OCI-LY3 (cell line): Measurements from ENCODE around the gene DNMT3B.

Source experiments
- H2AFZ ChIP-seq: fragments of 200-600, 300-600 bp; shearing (Covaris generic); 2 replicates; pipeline ENCODE4 v1.6.0; 2014; ENCODE audit warnings: antibody characterized with exemption, low read depth, low read length
- H3K27ac ChIP-seq: fragments of 200-600, 300-600 bp; sonication (generic); 2 replicates; pipeline ENCODE4 v1.5.1; 2014; ENCODE audit warnings: mild to moderate bottlenecking, low read length, moderate library complexity, mixed read lengths
- H3K27me3 ChIP-seq: fragments of 200-600, 300-600 bp; sonication (generic); 2 replicates; pipeline ENCODE4 v1.6.1; 2014; ENCODE audit warnings: low read depth, low read length, mixed read lengths
- H3K36me3 ChIP-seq: fragments of 200-600, 300-600 bp; sonication (generic); replicated peaks from 2 replicates; pipeline ENCODE3; 2014; ENCODE audit warnings: low read depth, low read length, mixed read lengths
- H3K4me1 ChIP-seq: fragments of 300-600, 200-600 bp; sonication (generic); 2 replicates; pipeline ENCODE4 v1.6.1; 2014; ENCODE audit warnings: low read length, mixed read lengths
- H3K4me2 ChIP-seq: fragments of 200-600, 300-600 bp; sonication (generic); 2 replicates; pipeline ENCODE4 v1.6.1; 2014; ENCODE audit warnings: low read length, mixed read lengths
- H3K4me3 ChIP-seq: fragments of 300-600, 200-600 bp; sonication (generic); 2 replicates; pipeline ENCODE4 v1.5.1; 2014; ENCODE audit warnings: antibody characterized with exemption, mild to moderate bottlenecking, low read length, moderate library complexity
- H3K79me2 ChIP-seq: fragments of 300-600, 200-600 bp; shearing (Covaris generic); 2 replicates; pipeline ENCODE4 v1.6.1; 2014; ENCODE audit warnings: mild to moderate bottlenecking, low read length, mixed read lengths
- H3K9ac ChIP-seq: fragments of 300-600, 200-600 bp; shearing (Covaris generic); 2 replicates; pipeline ENCODE4 v1.6.0; 2014; ENCODE audit warnings: mild to moderate bottlenecking, low read length, moderate library complexity
- H3K9me3 ChIP-seq: fragments of 200-600, 300-600 bp; shearing (Covaris generic); 2 replicates; pipeline ENCODE4 v1.6.1; 2014; ENCODE audit warnings: low read length, mixed read lengths; ENCODE audit not compliant: insufficient read depth
- H4K20me1 ChIP-seq: fragments of 200-600, 300-600 bp; sonication (generic); 2 replicates; pipeline ENCODE4 v1.6.1; 2016; ENCODE audit warnings: low read length, mixed read lengths; ENCODE audit not compliant: insufficient read depth
- EZH2phosphoT487 ChIP-seq: fragments of 200-600 bp; shearing (Covaris generic); IDR thresholded peaks from 2 replicates; pipeline ENCODE4 v1.6.1; 2018; ENCODE audit warnings: antibody characterized with exemption, mixed run types, low read depth
- TF ChIP-seq, protein P1 (sequence below): fragments of 200-600, 300-600 bp; sonication (generic); IDR thresholded peaks from 2 replicates; pipeline ENCODE4 v1.5.1; 2014; ENCODE audit warnings: antibody characterized with exemption, low read length, low read depth

Gene DNMT3B

DNA sequence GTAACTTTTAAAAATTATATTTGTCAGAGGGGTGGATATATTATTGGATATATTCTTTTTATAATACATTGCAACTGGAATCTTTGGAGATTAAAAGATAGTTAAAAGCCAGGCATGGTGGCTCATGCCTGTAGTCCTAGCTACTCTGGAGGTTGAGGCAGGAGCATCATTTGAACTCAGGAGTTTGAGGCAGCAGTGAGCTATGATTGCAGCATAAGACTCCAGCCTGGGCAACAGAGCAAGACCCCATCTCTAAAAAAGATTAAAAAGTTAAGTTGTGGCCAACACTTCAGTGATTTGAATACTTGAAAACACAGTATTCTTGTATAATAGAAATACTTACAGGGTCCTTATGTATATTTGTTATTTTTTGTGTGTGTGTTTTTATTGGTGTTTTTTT lies 72.8 kb downstream of the DNMT3B start:
- Histone ChIP-seq H3K4me3 (no peak overlapping the region), H3K36me3 (peaks cover 59% of the 10 kb centered on the region), H2AFZ (no peak overlapping the region), H3K4me2 (no peak overlapping the region), H3K4me1 (peaks cover 22% of the 10 kb centered on the region), H3K79me2 (peaks cover 75% of the 10 kb centered on the region), H4K20me1 (peaks cover 52% of the 10 kb centered on the region), H3K27me3 (no peaks in the 10 kb centered on the region), H3K27ac (no peak overlapping the region), H3K9ac (no peak overlapping the region), H3K9me3 (no peaks in the 10 kb centered on the region)
- TF ChIP-seq, protein P1, sequence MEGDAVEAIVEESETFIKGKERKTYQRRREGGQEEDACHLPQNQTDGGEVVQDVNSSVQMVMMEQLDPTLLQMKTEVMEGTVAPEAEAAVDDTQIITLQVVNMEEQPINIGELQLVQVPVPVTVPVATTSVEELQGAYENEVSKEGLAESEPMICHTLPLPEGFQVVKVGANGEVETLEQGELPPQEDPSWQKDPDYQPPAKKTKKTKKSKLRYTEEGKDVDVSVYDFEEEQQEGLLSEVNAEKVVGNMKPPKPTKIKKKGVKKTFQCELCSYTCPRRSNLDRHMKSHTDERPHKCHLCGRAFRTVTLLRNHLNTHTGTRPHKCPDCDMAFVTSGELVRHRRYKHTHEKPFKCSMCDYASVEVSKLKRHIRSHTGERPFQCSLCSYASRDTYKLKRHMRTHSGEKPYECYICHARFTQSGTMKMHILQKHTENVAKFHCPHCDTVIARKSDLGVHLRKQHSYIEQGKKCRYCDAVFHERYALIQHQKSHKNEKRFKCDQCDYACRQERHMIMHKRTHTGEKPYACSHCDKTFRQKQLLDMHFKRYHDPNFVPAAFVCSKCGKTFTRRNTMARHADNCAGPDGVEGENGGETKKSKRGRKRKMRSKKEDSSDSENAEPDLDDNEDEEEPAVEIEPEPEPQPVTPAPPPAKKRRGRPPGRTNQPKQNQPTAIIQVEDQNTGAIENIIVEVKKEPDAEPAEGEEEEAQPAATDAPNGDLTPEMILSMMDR, result no peak
- TF ChIP-seq EZH2phosphoT487, result no peak

DNA sequence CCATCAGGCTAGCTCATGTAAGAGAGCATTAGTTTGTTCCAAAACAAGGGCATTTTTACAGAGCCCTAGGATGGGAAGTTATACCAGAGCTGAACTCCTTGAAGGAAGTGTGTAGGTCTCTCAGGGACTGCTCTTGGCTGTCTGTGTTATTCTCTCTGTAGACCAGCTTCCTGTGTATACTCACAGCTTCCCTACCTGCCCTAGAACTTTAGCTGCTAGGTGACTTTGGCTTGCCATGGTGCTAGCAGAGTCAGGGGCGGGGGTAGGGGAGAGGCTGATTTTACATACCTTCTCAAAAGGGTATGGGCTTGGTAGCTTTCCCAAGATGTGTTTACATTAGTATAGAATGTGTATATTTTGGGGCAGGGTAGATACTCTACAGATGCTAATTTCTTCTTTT lies 75.0 kb downstream of the DNMT3B start:
- Histone ChIP-seq H3K4me3 (no peak overlapping the region), H3K9ac (no peak overlapping the region), H2AFZ (no peak overlapping the region), H3K79me2 (peaks cover 63% of the 10 kb centered on the region), H3K36me3 (peaks cover 57% of the 10 kb centered on the region), H3K9me3 (no peaks in the 10 kb centered on the region), H3K27me3 (no peaks in the 10 kb centered on the region), H4K20me1 (peaks cover 42% of the 10 kb centered on the region), H3K27ac (no peak overlapping the region), H3K4me1 (peaks cover 25% of the 10 kb centered on the region), H3K4me2 (no peak overlapping the region)
- TF ChIP-seq, protein P1, result no peak
- TF ChIP-seq EZH2phosphoT487, result no peak

DNA sequence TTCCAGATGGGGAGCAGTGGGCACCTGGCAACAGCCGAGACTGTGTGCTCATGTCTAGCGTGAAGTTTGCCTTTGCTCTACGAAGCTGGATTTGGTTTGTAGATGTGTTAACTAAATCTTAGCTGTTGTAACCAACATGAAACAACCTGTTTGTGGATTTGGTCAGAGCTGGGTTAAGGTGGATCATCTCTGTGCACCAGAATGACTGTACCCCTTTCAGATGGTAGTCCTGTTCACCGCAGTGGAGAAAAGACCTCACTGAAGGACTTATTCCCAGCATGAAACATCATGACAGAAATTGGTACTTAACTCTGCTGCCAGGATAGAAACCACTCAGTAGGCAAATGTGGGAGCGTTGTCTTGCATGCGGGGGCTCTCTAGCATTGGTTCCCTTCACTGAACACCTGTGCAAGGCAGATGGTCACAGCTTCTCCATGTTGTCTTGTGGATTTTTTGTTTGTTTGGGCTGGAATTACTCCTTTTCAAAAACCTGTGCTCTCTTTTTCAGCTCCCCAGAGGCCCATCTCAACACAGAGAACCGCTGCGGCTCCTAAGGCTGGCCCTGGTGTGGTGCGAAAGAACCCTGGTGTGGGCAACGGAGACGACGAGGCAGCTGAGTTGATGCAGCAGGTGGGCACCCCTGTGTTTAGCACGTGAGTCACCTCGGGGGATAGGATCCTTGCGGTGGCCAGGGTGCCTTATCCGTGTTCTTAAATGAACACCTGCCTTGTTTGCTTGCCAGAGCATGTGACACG lies 77.2 kb downstream of the DNMT3B start:
- no peaks in the 10 kb centered on the region for H3K27me3 ChIP-seq
- H3K4me3 ChIP-seq, result no peak overlapping the region
- H3K36me3 ChIP-seq, result peaks cover 59% of the 10 kb centered on the region
- H3K4me1 ChIP-seq, result peaks cover 25% of the 10 kb centered on the region
- no peak overlapping the region for H2AFZ ChIP-seq
- H3K4me2 ChIP-seq, result peak overlapping the region; percentile 30
- H3K9ac ChIP-seq, result no peak overlapping the region
- H3K9me3 ChIP-seq, result no peaks in the 10 kb centered on the region
- H4K20me1 ChIP-seq, result peaks cover 39% of the 10 kb centered on the region
- H3K27ac ChIP-seq, result peak overlapping the region; percentile 59
- TF ChIP-seq, protein P1, result no peak
- TF ChIP-seq EZH2phosphoT487, result no peak
- peaks cover 62% of the 10 kb centered on the region for H3K79me2 ChIP-seq

DNA sequence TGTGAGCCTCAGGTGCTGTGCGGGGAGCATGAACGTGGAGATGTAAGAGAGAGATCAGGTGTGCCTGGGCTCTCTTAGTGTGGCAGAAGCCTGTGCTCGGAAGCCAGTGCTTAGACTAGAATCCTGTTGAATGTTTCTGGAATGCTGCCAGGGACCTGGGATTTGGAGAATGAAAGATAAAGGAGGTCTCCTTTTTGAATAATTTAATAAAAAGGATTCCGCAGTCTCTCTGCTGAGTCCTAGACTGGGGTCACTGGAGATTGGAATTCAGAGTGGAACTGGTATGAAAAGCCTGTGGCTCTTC lies 77.7 kb downstream of the DNMT3B start:
- Histone ChIP-seq H4K20me1 (peaks cover 44% of the 10 kb centered on the region), H2AFZ (no peak overlapping the region), H3K79me2 (peaks cover 65% of the 10 kb centered on the region), H3K4me2 (peak overlapping the region; percentile 30; the same call in 1 of the 2 replicates), H3K36me3 (peaks cover 61% of the 10 kb centered on the region), H3K4me1 (peaks cover 25% of the 10 kb centered on the region), H3K27ac (peak overlapping the region; percentile 59; the same call in 1 of the 2 replicates), H3K27me3 (no peaks in the 10 kb centered on the region), H3K9me3 (no peaks in the 10 kb centered on the region), H3K9ac (no peak overlapping the region), H3K4me3 (no peak overlapping the region)
- no peak for TF ChIP-seq EZH2phosphoT487
- TF ChIP-seq, protein P1, result no peak
